Mesenchymal stem cell (in vitro differentiated cells and primary cell): Measurements from ENCODE around the gene LACC1.

Source experiments
- DNase-seq: peaks from one replicate; pipeline ENCODE4 v3.0.0-alpha.2; 2013
- H2AFZ ChIP-seq: one replicate; pipeline ENCODE4 v1.6.1; 2013; ENCODE audit warnings: low read depth, mild to moderate bottlenecking, control low read depth, inconsistent platforms, low read length, moderate library complexity
- H2AK5ac ChIP-seq: 2 replicates; pipeline ENCODE4 v1.6.1; 2013; ENCODE audit warnings: low read length, moderate library complexity, mild to moderate bottlenecking, inconsistent platforms; ENCODE audit not compliant: severe bottlenecking
- H2BK120ac ChIP-seq: one replicate; pipeline ENCODE4 v1.6.1; 2013; ENCODE audit warnings: low read depth, mild to moderate bottlenecking, inconsistent platforms, low read length, moderate library complexity
- H2BK12ac ChIP-seq, 2 experiments: one replicate each; pipeline ENCODE4 v1.6.1; 2013; ENCODE audit warnings: inconsistent platforms in 2 of 2, low read length in 2 of 2, mild to moderate bottlenecking in 2 of 2, moderate library complexity in 2 of 2, control low read depth in 1 of 2
- H2BK15ac ChIP-seq: one replicate; pipeline ENCODE4 v1.6.1; 2013; ENCODE audit warnings: mild to moderate bottlenecking, low read depth, inconsistent platforms; ENCODE audit not compliant: poor library complexity, severe bottlenecking
- H2BK5ac ChIP-seq: 2 replicates; pipeline ENCODE4 v1.6.1; 2013; ENCODE audit warnings: low read depth, mild to moderate bottlenecking, low read length, control low read depth, inconsistent platforms; ENCODE audit not compliant: poor library complexity, severe bottlenecking
- H3K14ac ChIP-seq, 2 experiments: one replicate each; pipeline ENCODE4 v1.6.1; 2013; ENCODE audit warnings: inconsistent platforms in 2 of 2, low read length in 2 of 2, control low read depth in 1 of 2, mild to moderate bottlenecking in 1 of 2, moderate library complexity in 1 of 2
- H3K18ac ChIP-seq, 2 experiments: one replicate each; pipeline ENCODE4 v1.6.1; 2013; ENCODE audit warnings: inconsistent platforms in 2 of 2, low read length in 2 of 2, control low read depth in 1 of 2, low read depth in 1 of 2, mild to moderate bottlenecking in 1 of 2
- H3K23ac ChIP-seq, 2 experiments: one replicate each; pipeline ENCODE4 v1.6.1; 2013; ENCODE audit warnings: inconsistent platforms in 2 of 2, low read length in 2 of 2, mild to moderate bottlenecking in 2 of 2, moderate library complexity in 2 of 2, control low read depth in 1 of 2
- H3K27ac ChIP-seq: 2 replicates; pipeline ENCODE4 v1.5.1; 2013; ENCODE audit warnings: mild to moderate bottlenecking, moderate library complexity, low read length, control low read depth, inconsistent platforms; ENCODE audit not compliant: poor library complexity, severe bottlenecking
- H3K27me3 ChIP-seq, 2 experiments: 2 replicates each; pipeline versions ENCODE4 v1.6.1 to v1.7.0; 2013; ENCODE audit warnings: low read length in 2 of 2, mild to moderate bottlenecking in 2 of 2, moderate library complexity in 2 of 2, control low read depth in 1 of 2, inconsistent platforms in 1 of 2; ENCODE audit not compliant: control insufficient read depth in 1 of 2, insufficient read depth in 1 of 2
- H3K36me3 ChIP-seq, 2 experiments: 2 replicates each; pipeline versions ENCODE4 v1.6.1 to v1.7.0; 2013; ENCODE audit warnings: low read length in 2 of 2, control low read depth in 1 of 2, inconsistent platforms in 1 of 2, low read depth in 1 of 2, mild to moderate bottlenecking in 1 of 2; ENCODE audit not compliant: insufficient read depth in 2 of 2, control insufficient read depth in 1 of 2
- H3K4ac ChIP-seq, 2 experiments: one replicate each; pipeline ENCODE4 v1.6.1; 2013; ENCODE audit warnings: inconsistent platforms in 2 of 2, low read length in 2 of 2, mild to moderate bottlenecking in 2 of 2, moderate library complexity in 2 of 2, control low read depth in 1 of 2, low read depth in 1 of 2
- H3K4me1 ChIP-seq: 2 replicates; pipeline ENCODE4 v1.6.1; 2013; ENCODE audit warnings: low read depth, low read length, control low read depth; ENCODE audit not compliant: control insufficient read depth, insufficient read depth
- H3K4me2 ChIP-seq: 2 replicates; pipeline ENCODE4 v1.6.1; 2013; ENCODE audit warnings: low read length, mild to moderate bottlenecking, inconsistent platforms; ENCODE audit not compliant: poor library complexity, severe bottlenecking
- H3K4me3 ChIP-seq, 2 experiments: 2 replicates each; pipeline versions ENCODE4 v1.5.1 to v1.7.0; 2013; ENCODE audit warnings: low read length in 2 of 2, mild to moderate bottlenecking in 2 of 2, control low read depth in 1 of 2, low read depth in 1 of 2; ENCODE audit not compliant: insufficient read depth in 1 of 2
- H3K79me1 ChIP-seq: replicated peaks from 2 replicates; pipeline ENCODE4 v1.6.1; 2013; ENCODE audit warnings: mild to moderate bottlenecking, control low read depth, low read length, inconsistent platforms; ENCODE audit not compliant: poor library complexity, severe bottlenecking
- H3K9ac ChIP-seq: 2 replicates; pipeline ENCODE4 v1.7.0; 2013; ENCODE audit warnings: mild to moderate bottlenecking, low read length, moderate library complexity
- H3K9me3 ChIP-seq: 2 replicates; pipeline ENCODE4 v1.7.0; 2013; ENCODE audit warnings: mild to moderate bottlenecking, low read length; ENCODE audit not compliant: control insufficient read depth
- H4K8ac ChIP-seq: one replicate; pipeline ENCODE4 v1.6.1; 2013; ENCODE audit warnings: inconsistent platforms, mild to moderate bottlenecking, low read length, moderate library complexity
- H4K91ac ChIP-seq: one replicate; pipeline ENCODE4 v1.6.1; 2013; ENCODE audit warnings: mild to moderate bottlenecking, low read length, inconsistent platforms
- WGBS: methylation state at CpG from one replicate; pipeline ENCODE4 v1.1.7; 2013; ENCODE audit warnings: mixed read lengths; 5-methylcytosine and 5-hydroxymethylcytosine counted together

LACC1 gene

GRCh38 chr13:43937839-43938238, 58.1 kb downstream of the LACC1 start:
- Histone ChIP-seq H3K27ac (no peak overlapping the region), H3K4me1 (peaks cover 3% of the 10 kb centered on the region), H3K27me3 (no peaks in the 10 kb centered on the region), H3K4ac (no peak overlapping the region), H3K14ac (no peak overlapping the region), H2AFZ (no peak overlapping the region), H3K18ac (no peak overlapping the region), H3K79me1 (no peaks in the 10 kb centered on the region), H3K9me3 (no peaks in the 10 kb centered on the region), H4K91ac (no peak overlapping the region), H4K8ac (no peak overlapping the region), H2BK12ac (no peak overlapping the region), H2BK120ac (no peak overlapping the region), H2BK15ac (no peak overlapping the region), H2AK5ac (no peak overlapping the region), H3K9ac (no peak overlapping the region), H2BK5ac (no peak overlapping the region), H3K23ac (no peak overlapping the region), H3K4me3 (no peak overlapping the region), H3K36me3 (no peaks in the 10 kb centered on the region), H3K4me2 (no peak overlapping the region)
- no peak for DNase-seq
- no CpG with 5 or more reads among the region's 1 CpG for WGBS

GRCh38 chr13:43938449-43938848, 58.7 kb downstream of the LACC1 start:
- Histone ChIP-seq H3K4me2 (no peak overlapping the region), H3K9ac (no peak overlapping the region), H4K8ac (no peak overlapping the region), H2AFZ (no peak overlapping the region), H3K4me1 (peaks cover 3% of the 10 kb centered on the region), H3K36me3 (no peaks in the 10 kb centered on the region), H3K79me1 (no peaks in the 10 kb centered on the region), H3K27ac (no peak overlapping the region), H2BK15ac (no peak overlapping the region), H3K27me3 (no peaks in the 10 kb centered on the region), H4K91ac (no peak overlapping the region), H3K9me3 (no peaks in the 10 kb centered on the region), H2BK120ac (no peak overlapping the region), H2BK12ac (no peak overlapping the region), H3K4me3 (no peak overlapping the region), H3K23ac (no peak overlapping the region), H3K18ac (no peak overlapping the region), H3K4ac (no peak overlapping the region), H2BK5ac (no peak overlapping the region), H2AK5ac (no peak overlapping the region), H3K14ac (no peak overlapping the region)
- no peak for DNase-seq
- WGBS = no CpG with 5 or more reads among the region's 1 CpG

- H3K27ac ChIP-seq = no peak overlapping the region
- H3K23ac ChIP-seq = no peak overlapping the region
- no peak for DNase-seq
- H3K9ac ChIP-seq = no peak overlapping the region
- H2AK5ac ChIP-seq = no peak overlapping the region
- H2BK120ac ChIP-seq = no peak overlapping the region
- no peak overlapping the region for H2AFZ ChIP-seq
- no peaks in the 10 kb centered on the region for H3K79me1 ChIP-seq
- H2BK12ac ChIP-seq = no peak overlapping the region
- H4K8ac ChIP-seq = no peak overlapping the region
- H3K4me1 ChIP-seq = peaks cover 3% of the 10 kb centered on the region
- no peak overlapping the region for H3K4me3 ChIP-seq
- no peak overlapping the region for H3K4me2 ChIP-seq
- no peak overlapping the region for H3K18ac ChIP-seq
- no peak overlapping the region for H3K14ac ChIP-seq
- H3K9me3 ChIP-seq = no peaks in the 10 kb centered on the region
- H2BK5ac ChIP-seq = no peak overlapping the region
- no peak overlapping the region for H2BK15ac ChIP-seq
- H3K4ac ChIP-seq = no peak overlapping the region
- no peaks in the 10 kb centered on the region for H3K36me3 ChIP-seq
- H3K27me3 ChIP-seq = no peaks in the 10 kb centered on the region
- WGBS = 100% methylated on average over 1 of the region's 1 CpG
- H4K91ac ChIP-seq = no peak overlapping the region
Observed at GRCh38 chr13:43939086-43939485, 59.4 kb downstream of the LACC1 start.

- no peak overlapping the region for H3K23ac ChIP-seq
- no peak overlapping the region for H3K9ac ChIP-seq
- no peak overlapping the region for H3K4me3 ChIP-seq
- H3K9me3 ChIP-seq = no peaks in the 10 kb centered on the region
- H2BK120ac ChIP-seq = no peak overlapping the region
- H3K27ac ChIP-seq = no peak overlapping the region
- H2AK5ac ChIP-seq = no peak overlapping the region
- H4K91ac ChIP-seq = no peak overlapping the region
- H3K4me1 ChIP-seq = peaks cover 3% of the 10 kb centered on the region
- H3K79me1 ChIP-seq = no peaks in the 10 kb centered on the region
- no peak overlapping the region for H4K8ac ChIP-seq
- no peak overlapping the region for H2BK15ac ChIP-seq
- peak; percentile 32 for DNase-seq
- H3K4ac ChIP-seq = no peak overlapping the region
- H3K27me3 ChIP-seq = no peaks in the 10 kb centered on the region
- no peak overlapping the region for H2AFZ ChIP-seq
- no peak overlapping the region for H2BK12ac ChIP-seq
- no peaks in the 10 kb centered on the region for H3K36me3 ChIP-seq
- H3K4me2 ChIP-seq = no peak overlapping the region
- no peak overlapping the region for H2BK5ac ChIP-seq
- no peak overlapping the region for H3K14ac ChIP-seq
- WGBS = no CpG with 5 or more reads among the region's 1 CpG
- no peak overlapping the region for H3K18ac ChIP-seq
Observed at GRCh38 chr13:43942286-43942685, 62.6 kb downstream of the LACC1 start.
